ENCODE measurements around the gene RALGAPA1. TPM values are rescaled to one million over a fixed set of nuclear protein-coding genes. Genes with fewer than 3 reads are reported as not detected.
A peak's percentile ranks its signal among the peaks of the same experiment; 100 is the strongest.

Gene RALGAPA1
- total RNA-seq, 1 experiment from 2014 or later: 30.0 TPM

GRCh38 chr14:35539969-35540368 is 269.1 kb downstream of the RALGAPA1 start:
- Histone ChIP-seq H4K20me1 (ENCODE audit: insufficient read depth) (no peaks in the 10 kb centered on the region), H3K4me1 (replicated peaks; ENCODE audit: insufficient read depth) (no peaks in the 10 kb centered on the region), H2AFZ (no peak overlapping the region), H3K4me2 (no peak overlapping the region), H3K27me3 (ENCODE audit: insufficient read depth, low read depth) (no peaks in the 10 kb centered on the region), H3K4me3 (no peak overlapping the region), H3K79me2 (ENCODE audit: low read depth) (no peaks in the 10 kb centered on the region), H3K9me2 (ENCODE audit: insufficient read depth) (no peaks in the 10 kb centered on the region), H3K9me3 (ENCODE audit: insufficient read depth, low read depth) (no peaks in the 10 kb centered on the region), H3F3A (ENCODE audit: insufficient read depth, low read depth) (no peaks in the 10 kb centered on the region), H3K36me3 (ENCODE audit: low read depth) (no peaks in the 10 kb centered on the region), H3K27ac (no peak overlapping the region)
- CTCF ChIA-PET: no interaction called here
- no TSS peak for BruUV-seq (replicated peaks)
- POLR2A ChIA-PET (ENCODE audit: unreplicated experiment): no interaction called here
- no peak for DNase-seq
- intact Hi-C loops (cut with micrococcal nuclease; ENCODE audit: unreplicated experiment): no loop called here
- TF ChIP-seq EZH2 (IDR thresholded peaks at IDR 0.05; ENCODE audit: low read depth) (no peak), CTCF (conservative IDR thresholded peaks at IDR 0.05) (no peak)

- Histone ChIP-seq H4K20me1 (ENCODE audit: insufficient read depth) (no peaks in the 10 kb centered on the region), H3K4me2 (no peak overlapping the region), H3K9me3 (ENCODE audit: insufficient read depth, low read depth) (no peaks in the 10 kb centered on the region), H3K27me3 (ENCODE audit: insufficient read depth, low read depth) (0 out of 2 replicates have a peak, but pooled peaks cover 3% of the 10 kb centered on the region), H3K4me3 (no peak overlapping the region), H3K79me2 (ENCODE audit: low read depth) (no peaks in the 10 kb centered on the region), H3F3A (ENCODE audit: insufficient read depth, low read depth) (no peaks in the 10 kb centered on the region), H3K9me2 (ENCODE audit: insufficient read depth) (no peaks in the 10 kb centered on the region), H2AFZ (no peak overlapping the region), H3K4me1 (replicated peaks; ENCODE audit: insufficient read depth) (no peaks in the 10 kb centered on the region), H3K36me3 (ENCODE audit: low read depth) (no peaks in the 10 kb centered on the region), H3K27ac (no peak overlapping the region)
- CTCF ChIA-PET: no interaction called here
- intact Hi-C loops (cut with micrococcal nuclease; ENCODE audit: unreplicated experiment): no loop called here
- BruUV-seq (replicated peaks): no TSS peak
- POLR2A ChIA-PET (ENCODE audit: unreplicated experiment): no interaction called here
- DNase-seq: no peak
- TF ChIP-seq CTCF (conservative IDR thresholded peaks at IDR 0.05) (no peak), EZH2 (IDR thresholded peaks at IDR 0.05; ENCODE audit: low read depth) (no peak)
These were observed 273.5 kb downstream of the RALGAPA1 start for GRCh38 chr14:35535483-35536112.

GRCh38 chr14:35534873-35535482 is 274.1 kb downstream of the RALGAPA1 start:
- H3F3A ChIP-seq (ENCODE audit: insufficient read depth, low read depth): no peaks in the 10 kb centered on the region
- no TSS peak for BruUV-seq (replicated peaks)
- peak in 1 of 2 experiments; percentile 69 for DNase-seq
- CTCF ChIA-PET: no interaction called here
- intact Hi-C loops (cut with micrococcal nuclease; ENCODE audit: unreplicated experiment): no loop called here
- H3K4me3 ChIP-seq: no peak overlapping the region
- H3K27ac ChIP-seq: no peak overlapping the region
- no peaks in the 10 kb centered on the region for H3K4me1 ChIP-seq (replicated peaks; ENCODE audit: insufficient read depth)
- no peaks in the 10 kb centered on the region for H3K79me2 ChIP-seq (ENCODE audit: low read depth)
- 0 out of 2 replicates have a peak, but pooled peaks cover 3% of the 10 kb centered on the region for H3K27me3 ChIP-seq (ENCODE audit: insufficient read depth, low read depth)
- H3K9me2 ChIP-seq (ENCODE audit: insufficient read depth): no peaks in the 10 kb centered on the region
- TF ChIP-seq EZH2 (IDR thresholded peaks at IDR 0.05; ENCODE audit: low read depth) (no peak), CTCF (conservative IDR thresholded peaks at IDR 0.05) (no peak)
- no peaks in the 10 kb centered on the region for H3K36me3 ChIP-seq (ENCODE audit: low read depth)
- H4K20me1 ChIP-seq (ENCODE audit: insufficient read depth): no peaks in the 10 kb centered on the region
- no peak overlapping the region for H2AFZ ChIP-seq
- POLR2A ChIA-PET (ENCODE audit: unreplicated experiment): no interaction called here
- no peak overlapping the region for H3K4me2 ChIP-seq
- no peaks in the 10 kb centered on the region for H3K9me3 ChIP-seq (ENCODE audit: insufficient read depth, low read depth)

Measured in PC-9 (cell line).